Peyer's patch (tissue), 4 donors: ENCODE data around the gene TSPAN31. TPM values are rescaled to one million over a fixed set of nuclear protein-coding genes. Genes with fewer than 3 reads are reported as not detected.

ENCODE experiments used
- DNase-seq, 3 donors: peaks; one replicate each; pipeline ENCODE4 v3.0.0-alpha.2; 2017 to 2019
- H3K27ac ChIP-seq, 4 donors: fragments of 200-600 bp; sonication (generic); one replicate each; pipeline ENCODE4 v1.5.1; 2016 to 2019
- H3K27me3 ChIP-seq, 2 donors: fragments of 200-600 bp; sonication (generic); one replicate each; pipeline ENCODE4 v1.5.1; 2019
- H3K36me3 ChIP-seq, 3 donors: fragments of 200-600 bp; sonication (generic); one replicate each; pipeline ENCODE4 v1.5.1; 2016 to 2019
- H3K4me1 ChIP-seq, 4 donors: fragments of 200-600 bp; sonication (generic); one replicate each; pipeline ENCODE4 v1.5.1; 2016 to 2019
- H3K4me3 ChIP-seq, 4 donors: fragments of 200-600 bp; sonication (generic); 1 replicate in 3 of 4; 2 replicates in 1 of 4; pipeline ENCODE4 v1.5.1; 2016 to 2019; ENCODE audit warnings: mild to moderate bottlenecking in 1 of 4
- H3K9me3 ChIP-seq, 4 donors: fragments of 200-600 bp; sonication (generic); one replicate each; pipeline ENCODE4 v1.5.1; 2016 to 2019; ENCODE audit warnings: mild to moderate bottlenecking in 1 of 4
- POLR2A ChIP-seq, 2 donors: fragments of 450-650 bp; IDR thresholded peaks; one replicate each; pipeline ENCODE4 v1.5.1; 2017; ENCODE audit warnings: antibody characterized with exemption in 2 of 2, mild to moderate bottlenecking in 2 of 2, moderate library complexity in 2 of 2
- total RNA-seq, 4 donors: library from RNA; depleted of rRNA; stranded (reverse); fragments of >200 nt; gene quantifications; one replicate each; pipeline ENCODE4 v1.1.0, GENCODE V29; 2016
- TF ChIP-seq, protein P1 (sequence below), 6 experiments: fragments of 450-650 bp in 4 of 6; fragments of 200-600 bp in 2 of 6; sonication (generic) in 1 of 6; IDR thresholded peaks; one replicate each; pipeline ENCODE4 v1.5.1; 2017 to 2019; ENCODE audit warnings: antibody characterized with exemption in 6 of 6, mild to moderate bottlenecking in 3 of 6, moderate library complexity in 1 of 6

Gene TSPAN31
- total RNA-seq, 4 donors from 2014 or later = 45.7 to 65.7 (median 55.6) TPM

DNA sequence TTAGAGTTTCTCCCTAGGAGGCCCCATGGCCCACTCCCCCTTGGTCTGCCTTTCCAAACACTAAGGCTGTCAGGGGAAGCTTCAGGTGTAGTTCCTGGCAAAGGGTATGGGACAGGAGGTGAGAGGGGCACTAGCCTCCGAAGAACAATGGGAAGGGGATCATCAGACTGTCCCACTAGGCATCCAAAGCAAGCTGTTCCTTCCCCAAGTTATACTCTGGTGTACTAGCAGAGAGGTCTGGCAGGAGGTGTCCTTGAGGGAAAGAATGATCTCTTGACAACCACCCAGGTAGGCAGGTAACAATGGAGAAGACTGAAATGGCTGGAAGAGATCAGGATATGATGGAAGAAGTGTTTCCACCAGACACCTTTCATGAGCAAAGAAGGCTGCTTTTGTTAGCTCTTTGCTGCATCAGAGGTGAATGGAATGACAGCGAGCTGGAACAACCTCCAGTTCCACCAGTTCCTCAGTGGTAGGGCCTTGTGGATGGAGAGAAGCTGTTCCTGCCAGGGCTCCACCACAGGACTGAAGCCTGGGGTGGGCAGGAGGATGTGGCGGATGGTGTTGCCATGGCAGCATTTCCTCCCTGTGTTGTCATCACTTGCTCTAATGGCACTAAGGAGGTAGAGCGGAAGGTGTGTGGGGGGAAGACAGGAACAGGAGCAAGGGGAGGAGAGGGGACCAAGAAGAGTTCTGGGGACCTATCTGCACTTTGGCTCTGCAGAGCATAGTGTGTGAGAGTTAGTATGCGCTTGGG lies 4.0 kb upstream of the TSPAN31 start:
- Histone ChIP-seq H3K9me3 (no peaks in the 10 kb centered on the region), H3K27me3 (peaks cover 0 to 37% of the 10 kb centered on the region in 2 donors), H3K36me3 (no peaks in the 10 kb centered on the region), H3K27ac (peak overlapping the region in 2 of 4 donors; percentile 78 to 80), H3K4me3 (peak overlapping the region; percentile 33 to 45 (median 38)), H3K4me1 (peaks cover 0 to 34% (median 20%) of the 10 kb centered on the region in 4 donors)
- no peak for TF ChIP-seq POLR2A (IDR thresholded peaks at IDR 0.05)
- TF ChIP-seq, protein P1, sequence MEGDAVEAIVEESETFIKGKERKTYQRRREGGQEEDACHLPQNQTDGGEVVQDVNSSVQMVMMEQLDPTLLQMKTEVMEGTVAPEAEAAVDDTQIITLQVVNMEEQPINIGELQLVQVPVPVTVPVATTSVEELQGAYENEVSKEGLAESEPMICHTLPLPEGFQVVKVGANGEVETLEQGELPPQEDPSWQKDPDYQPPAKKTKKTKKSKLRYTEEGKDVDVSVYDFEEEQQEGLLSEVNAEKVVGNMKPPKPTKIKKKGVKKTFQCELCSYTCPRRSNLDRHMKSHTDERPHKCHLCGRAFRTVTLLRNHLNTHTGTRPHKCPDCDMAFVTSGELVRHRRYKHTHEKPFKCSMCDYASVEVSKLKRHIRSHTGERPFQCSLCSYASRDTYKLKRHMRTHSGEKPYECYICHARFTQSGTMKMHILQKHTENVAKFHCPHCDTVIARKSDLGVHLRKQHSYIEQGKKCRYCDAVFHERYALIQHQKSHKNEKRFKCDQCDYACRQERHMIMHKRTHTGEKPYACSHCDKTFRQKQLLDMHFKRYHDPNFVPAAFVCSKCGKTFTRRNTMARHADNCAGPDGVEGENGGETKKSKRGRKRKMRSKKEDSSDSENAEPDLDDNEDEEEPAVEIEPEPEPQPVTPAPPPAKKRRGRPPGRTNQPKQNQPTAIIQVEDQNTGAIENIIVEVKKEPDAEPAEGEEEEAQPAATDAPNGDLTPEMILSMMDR (IDR thresholded peaks at IDR 0.05) = no peak
- peak in 2 of 3 donors; percentile 88 to 91 for DNase-seq

DNA sequence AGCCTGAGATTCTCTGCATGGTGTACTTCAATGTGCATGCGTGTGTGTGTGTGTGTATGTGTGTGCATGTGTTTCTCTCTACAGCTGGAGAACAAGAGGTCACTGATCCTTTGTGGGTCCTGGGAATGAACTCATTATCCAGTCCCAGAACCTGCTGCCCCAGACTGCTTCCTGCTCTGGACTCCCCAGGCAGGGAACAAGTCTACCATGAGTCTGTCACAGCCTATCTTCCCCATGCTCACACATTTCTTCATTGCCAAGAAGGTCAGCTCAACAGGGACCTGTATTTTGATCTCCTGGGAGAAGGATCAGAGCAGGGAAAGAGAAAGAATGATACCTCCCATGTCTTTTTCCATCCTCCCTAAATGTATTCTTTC lies 3.4 kb upstream of the TSPAN31 start:
- peaks cover 0 to 30% (median 20%) of the 10 kb centered on the region in 4 donors for H3K4me1 ChIP-seq
- DNase-seq = no peak
- H3K27ac ChIP-seq = peak overlapping the region; percentile 10 to 80 (median 66)
- no peaks in the 10 kb centered on the region for H3K36me3 ChIP-seq
- no peak for TF ChIP-seq POLR2A (IDR thresholded peaks at IDR 0.05)
- TF ChIP-seq, protein P1 (IDR thresholded peaks at IDR 0.05) = no peak
- H3K9me3 ChIP-seq = no peaks in the 10 kb centered on the region
- H3K27me3 ChIP-seq = peaks cover 0 to 33% of the 10 kb centered on the region in 2 donors
- peak overlapping the region; percentile 33 to 45 (median 38) for H3K4me3 ChIP-seq

DNA sequence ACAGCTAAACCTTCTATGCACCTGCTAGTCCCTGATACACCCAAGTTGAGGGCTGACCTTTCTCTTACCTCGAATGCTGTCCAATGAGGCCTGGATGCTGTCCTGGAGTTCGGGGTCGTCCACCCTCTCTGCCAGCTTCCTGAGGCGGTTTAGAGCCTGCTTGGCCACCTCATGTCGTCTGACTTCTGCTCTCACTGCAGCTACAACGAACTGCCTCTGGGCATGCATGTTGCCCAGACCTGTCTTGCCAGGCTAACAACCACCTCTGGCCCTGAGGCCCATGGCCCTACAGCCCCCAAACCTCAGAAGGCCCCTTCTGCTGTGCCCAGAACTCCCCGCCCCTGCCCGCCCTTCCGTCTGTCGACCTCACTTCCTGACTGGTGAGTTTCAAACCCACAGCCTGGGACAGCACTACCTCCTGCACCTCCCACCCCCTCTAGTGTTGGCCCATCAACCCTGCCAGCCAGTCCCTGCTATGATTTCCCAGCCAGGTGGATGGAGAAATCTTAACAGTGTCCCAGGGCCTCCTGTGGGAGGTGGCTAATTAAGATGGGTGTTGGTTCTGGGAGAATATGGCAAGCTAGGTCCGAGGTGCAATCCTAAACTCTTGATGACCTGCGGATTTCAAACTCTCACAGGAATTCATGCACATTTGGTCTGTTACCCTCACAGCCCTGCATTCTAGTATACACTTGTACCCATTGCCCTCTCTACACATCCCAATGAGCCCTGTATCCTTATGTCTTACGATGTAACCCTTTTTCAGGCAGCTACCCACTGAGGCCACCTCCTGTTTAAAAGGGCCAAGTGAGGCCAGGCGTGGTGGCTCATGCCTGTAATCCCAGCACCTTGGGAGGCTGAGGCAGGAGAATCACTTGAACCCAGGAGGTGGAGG lies 2.7 kb upstream of the TSPAN31 start:
- Histone ChIP-seq H3K9me3 (no peaks in the 10 kb centered on the region), H3K27ac (peak overlapping the region; percentile 10 to 80 (median 66)), H3K27me3 (peaks cover 0 to 26% of the 10 kb centered on the region in 2 donors), H3K4me1 (peaks cover 0 to 23% (median 19%) of the 10 kb centered on the region in 4 donors), H3K4me3 (peak overlapping the region; percentile 33 to 45 (median 38)), H3K36me3 (peaks cover 0 to 6% (median 0%) of the 10 kb centered on the region in 3 donors)
- TF ChIP-seq, protein P1 (IDR thresholded peaks at IDR 0.05) = peak in 5 of 6 experiments; percentile 30 to 70 (median 38)
- no peak for TF ChIP-seq POLR2A (IDR thresholded peaks at IDR 0.05)
- peak in 2 of 3 donors; percentile 83 to 89 for DNase-seq

DNA sequence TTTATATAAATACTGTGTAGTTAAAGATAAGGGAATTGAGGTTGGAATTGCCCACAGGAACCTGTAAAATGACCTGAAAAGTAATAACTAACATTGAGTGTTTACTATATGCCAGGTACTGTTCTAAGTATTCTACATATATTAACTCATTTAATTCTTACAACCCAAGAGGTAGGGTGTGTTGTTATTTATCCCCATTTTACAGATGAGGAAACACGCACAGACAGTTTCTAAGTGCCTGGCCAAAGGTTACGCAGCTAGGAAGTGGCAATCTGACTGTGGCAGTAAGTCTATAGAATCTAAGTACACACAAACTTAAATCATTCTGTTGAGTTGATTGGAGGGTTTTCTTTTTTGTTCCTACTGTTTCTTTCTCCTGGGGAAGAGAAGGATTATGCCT lies 1.1 kb upstream of the TSPAN31 start:
- H3K27ac ChIP-seq = peak overlapping the region in 1 of 4 donors; percentile 95

More for the DNA sequence above, 1.1 kb upstream of the TSPAN31 start:
- no peaks in the 10 kb centered on the region for H3K9me3 ChIP-seq
- DNase-seq = no peak
- no peak overlapping the region for H3K4me3 ChIP-seq
- peaks cover 0 to 10% of the 10 kb centered on the region in 2 donors for H3K27me3 ChIP-seq
- H3K36me3 ChIP-seq = peaks cover 0 to 23% (median 0%) of the 10 kb centered on the region in 3 donors
- no peak for TF ChIP-seq POLR2A (IDR thresholded peaks at IDR 0.05)
- TF ChIP-seq, protein P1 (IDR thresholded peaks at IDR 0.05) = no peak
- peaks cover 0 to 20% (median 8%) of the 10 kb centered on the region in 4 donors for H3K4me1 ChIP-seq
